ENCODE measurements around the gene EIF4H.

The EIF4H gene

GRCh38 chr7:74174606-74175082, 488 bp downstream of the EIF4H start:
- H3K4me3 ChIP-seq: peak overlapping the region; percentile 84
- no peak for TF ChIP-seq CTCF (IDR thresholded peaks at IDR 0.05)
- peak overlapping the region; percentile 96 to 98 for H3K27ac ChIP-seq
- peak; percentile 79 for DNase-seq (ENCODE audit: low spot score)

GRCh38 chr7:74175340-74175739, 1.2 kb downstream of the EIF4H start:
- Histone ChIP-seq H3K27ac (no peak overlapping the region), H3K4me3 (peak overlapping the region; percentile 84)
- no peak for TF ChIP-seq CTCF (IDR thresholded peaks at IDR 0.05)
- no peak for DNase-seq (ENCODE audit: low spot score)

- Histone ChIP-seq H3K27ac (no peak overlapping the region), H3K4me3 (peak overlapping the region; percentile 17)
- no peak for DNase-seq (ENCODE audit: low spot score)
- TF ChIP-seq CTCF (IDR thresholded peaks at IDR 0.05): no peak
Measured at GRCh38 chr7:74176555-74176954, 2.4 kb downstream of the EIF4H start.

GRCh38 chr7:74178632-74179031, 4.5 kb downstream of the EIF4H start:
- Histone ChIP-seq H3K27ac (no peak overlapping the region), H3K4me3 (peak overlapping the region; percentile 29)
- no peak for DNase-seq (ENCODE audit: low spot score)
- no peak for TF ChIP-seq CTCF (IDR thresholded peaks at IDR 0.05)

GRCh38 chr7:74179935-74180604, 5.9 kb downstream of the EIF4H start:
- no peak for DNase-seq (ENCODE audit: low spot score)
- no peak for TF ChIP-seq CTCF (IDR thresholded peaks at IDR 0.05)
- H3K27ac ChIP-seq: peak overlapping the region in 1 of 2 donors; percentile 21

GRCh38 chr7:74180866-74181265, 6.7 kb downstream of the EIF4H start:
- DNase-seq (ENCODE audit: low spot score): no peak
- Histone ChIP-seq H3K4me3 (no peak overlapping the region), H3K27ac (peak overlapping the region in 1 of 2 donors; percentile 21)
- no peak for TF ChIP-seq CTCF (IDR thresholded peaks at IDR 0.05)

More at GRCh38 chr7:74179935-74180604, 5.9 kb downstream of the EIF4H start:
- H3K4me3 ChIP-seq: no peak overlapping the region

GRCh38 chr7:74181821-74182220, 7.7 kb downstream of the EIF4H start:
- no peak overlapping the region for H3K4me3 ChIP-seq
- no peak for DNase-seq (ENCODE audit: low spot score)
- TF ChIP-seq CTCF (IDR thresholded peaks at IDR 0.05): no peak
- no peak overlapping the region for H3K27ac ChIP-seq
